Ovary (tissue), 3 donors: ENCODE results near the gene IP6K1.

Experiments used
- CTCF ChIP-seq, 3 donors: fragments of 450-650 bp in 2 of 3; fragments of 200-600 bp in 1 of 3; IDR thresholded peaks; one replicate each; pipeline versions ENCODE4 v1.5.1 to v1.8.0; 2016 to 2022; ENCODE audit warnings: antibody characterized with exemption in 3 of 3, mild to moderate bottlenecking in 1 of 3
- EP300 ChIP-seq: sonication (generic); formaldehyde crosslinking; IDR thresholded peaks from one replicate; pipeline ENCODE4 v1.6.1; 2017; ENCODE audit warnings: antibody characterized with exemption
- POLR2A ChIP-seq: fragments of 450-650 bp; IDR thresholded peaks from one replicate; pipeline ENCODE4 v1.6.1; 2017; ENCODE audit warnings: antibody characterized with exemption, mild to moderate bottlenecking, moderate library complexity
- donor health status: DM: no; HTN: no; CAD: no.

GRCh38 chr3:49714728-49715550 lies 71.4 kb downstream of the IP6K1 start:
- TF ChIP-seq CTCF (IDR thresholded peaks at IDR 0.05), result no peak
- TF ChIP-seq POLR2A, result no peak
- no peak for TF ChIP-seq EP300
